LNCaP clone FGC (cell line): Measurements from ENCODE around the gene DGKZ.

Experiments
- DNase-seq: peaks from one replicate; pipeline ENCODE4 v3.0.0-alpha.2; 2011; ENCODE audit warnings: low read depth
- H3K4me3 ChIP-seq: 2 replicates; pipeline ENCODE4 v1.5.1; 2011; ENCODE audit warnings: mild to moderate bottlenecking, low read depth, low read length, control low read depth
- CTCF ChIP-seq: IDR thresholded peaks from 2 replicates; pipeline ENCODE4 v1.5.1; 2012; ENCODE audit warnings: mild to moderate bottlenecking; ENCODE audit not compliant: control insufficient read depth, insufficient read depth; ENCODE audit errors: extremely low read depth

DGKZ gene

GRCh38 chr11:46426233-46426991 is 79.1 kb downstream of the DGKZ start:
- H3K4me3 ChIP-seq, result no peak overlapping the region
- no peak for TF ChIP-seq CTCF
- DNase-seq, result no peak

GRCh38 chr11:46427364-46427763 is 80.1 kb downstream of the DGKZ start:
- DNase-seq, result no peak
- no peak for TF ChIP-seq CTCF
- no peak overlapping the region for H3K4me3 ChIP-seq

- no peak for TF ChIP-seq CTCF
- no peak for DNase-seq
- no peak overlapping the region for H3K4me3 ChIP-seq
These were observed 82.5 kb downstream of the DGKZ start for GRCh38 chr11:46429717-46430116.
